ENCODE measurements around the gene JAM3.

DNA sequence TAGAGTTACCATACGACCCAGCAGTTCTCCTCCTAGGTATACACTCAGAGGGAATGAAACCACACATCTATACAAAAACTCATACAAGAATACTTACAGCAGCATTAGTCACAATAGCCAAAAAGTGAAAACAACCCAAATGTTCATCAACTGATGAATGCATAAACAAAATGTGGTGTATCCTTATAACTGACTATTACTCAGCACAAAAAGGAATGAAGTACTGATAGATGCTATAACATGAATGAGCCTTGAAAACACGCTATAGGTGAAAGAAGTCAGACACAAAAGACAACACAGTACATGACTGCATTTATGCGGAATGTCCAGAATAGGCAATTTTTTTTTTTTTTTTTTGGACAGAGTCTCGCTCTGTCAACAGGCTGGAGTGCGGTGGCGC, 131.8 kb downstream of the JAM3 start:
- TF ChIP-seq, protein P1, sequence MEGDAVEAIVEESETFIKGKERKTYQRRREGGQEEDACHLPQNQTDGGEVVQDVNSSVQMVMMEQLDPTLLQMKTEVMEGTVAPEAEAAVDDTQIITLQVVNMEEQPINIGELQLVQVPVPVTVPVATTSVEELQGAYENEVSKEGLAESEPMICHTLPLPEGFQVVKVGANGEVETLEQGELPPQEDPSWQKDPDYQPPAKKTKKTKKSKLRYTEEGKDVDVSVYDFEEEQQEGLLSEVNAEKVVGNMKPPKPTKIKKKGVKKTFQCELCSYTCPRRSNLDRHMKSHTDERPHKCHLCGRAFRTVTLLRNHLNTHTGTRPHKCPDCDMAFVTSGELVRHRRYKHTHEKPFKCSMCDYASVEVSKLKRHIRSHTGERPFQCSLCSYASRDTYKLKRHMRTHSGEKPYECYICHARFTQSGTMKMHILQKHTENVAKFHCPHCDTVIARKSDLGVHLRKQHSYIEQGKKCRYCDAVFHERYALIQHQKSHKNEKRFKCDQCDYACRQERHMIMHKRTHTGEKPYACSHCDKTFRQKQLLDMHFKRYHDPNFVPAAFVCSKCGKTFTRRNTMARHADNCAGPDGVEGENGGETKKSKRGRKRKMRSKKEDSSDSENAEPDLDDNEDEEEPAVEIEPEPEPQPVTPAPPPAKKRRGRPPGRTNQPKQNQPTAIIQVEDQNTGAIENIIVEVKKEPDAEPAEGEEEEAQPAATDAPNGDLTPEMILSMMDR (IDR thresholded peaks at IDR 0.05), result no peak
- no peak for TF ChIP-seq POLR2A (IDR thresholded peaks at IDR 0.05)
